Keratinocyte (primary cell): Measurements from ENCODE around the gene CDC42SE2. TPM values are rescaled to one million over a fixed set of nuclear protein-coding genes. Genes with fewer than 3 reads are reported as not detected.

ENCODE experiments used
- DNase-seq: peaks from one replicate; pipeline ENCODE4 v3.0.0-alpha.2; 2011; ENCODE audit warnings: low read depth, missing footprints, low spot score
- FAIRE-seq: peaks from 2 replicates; lab custom pipeline; 2011; peaks lifted over from hg19 to GRCh38; lab: Jason Lieb, UNC
- H2AFZ ChIP-seq: 2 replicates; pipeline ENCODE4 v1.6.0; 2012; ENCODE audit warnings: low read length, control low read depth, inconsistent platforms; ENCODE audit not compliant: control insufficient read depth
- H3K27ac ChIP-seq: 2 replicates; pipeline ENCODE4 v1.5.1; 2011; ENCODE audit warnings: low read length; ENCODE audit not compliant: control insufficient read depth, insufficient read depth
- H3K27me3 ChIP-seq: 3 replicates; pipeline ENCODE4 v1.6.0; 2011; ENCODE audit warnings: low read length; ENCODE audit not compliant: control insufficient read depth, insufficient read depth; ENCODE audit errors: extremely low read depth
- H3K36me3 ChIP-seq, 2 experiments: 2 replicates in 1 of 2; 3 replicates in 1 of 2; pipeline ENCODE4 v1.5.1; 2011; ENCODE audit warnings: low read length in 2 of 2, mild to moderate bottlenecking in 1 of 2; ENCODE audit not compliant: control insufficient read depth in 2 of 2, insufficient read depth in 2 of 2; ENCODE audit errors: extremely low read depth in 1 of 2
- H3K4me1 ChIP-seq: 3 replicates; pipeline ENCODE4 v1.5.1; 2011; ENCODE audit warnings: low read length; ENCODE audit not compliant: control insufficient read depth, insufficient read depth; ENCODE audit errors: extremely low read depth
- H3K4me2 ChIP-seq: 3 replicates; pipeline ENCODE4 v1.6.0; 2011; ENCODE audit warnings: low read depth, low read length; ENCODE audit not compliant: control insufficient read depth, insufficient read depth; ENCODE audit errors: extremely low read depth
- H3K4me3 ChIP-seq, 3 experiments: fragments of 200-600 bp in 1 of 3; sonication (generic) in 1 of 3; 2 replicates in 2 of 3; 3 replicates in 1 of 3; pipeline ENCODE4 v1.5.1; 2011 to 2016; ENCODE audit warnings: low read length in 3 of 3, mild to moderate bottlenecking in 3 of 3, control low read depth in 2 of 3, inconsistent platforms in 1 of 3, low read depth in 1 of 3, mixed read lengths in 1 of 3, mixed run types in 1 of 3, moderate library complexity in 1 of 3; ENCODE audit not compliant: control insufficient read depth in 2 of 3, insufficient read depth in 2 of 3; ENCODE audit errors: extremely low read depth in 1 of 3
- H3K79me2 ChIP-seq: 2 replicates; pipeline ENCODE4 v1.6.0; 2012; ENCODE audit warnings: low read length; ENCODE audit not compliant: control insufficient read depth, insufficient read depth
- H3K9ac ChIP-seq: 3 replicates; pipeline ENCODE4 v1.6.0; 2011; ENCODE audit warnings: low read length; ENCODE audit not compliant: control insufficient read depth, insufficient read depth; ENCODE audit errors: extremely low read depth
- H3K9me1 ChIP-seq: 3 replicates; pipeline ENCODE4 v1.6.0; 2011; ENCODE audit warnings: low read length; ENCODE audit not compliant: control insufficient read depth, insufficient read depth; ENCODE audit errors: extremely low read depth
- H3K9me3 ChIP-seq: 2 replicates; pipeline ENCODE4 v1.5.1; 2012; ENCODE audit warnings: low read depth, low read length; ENCODE audit not compliant: control insufficient read depth
- H4K20me1 ChIP-seq: 3 replicates; pipeline ENCODE4 v1.6.0; 2011; ENCODE audit warnings: low read length; ENCODE audit not compliant: control insufficient read depth, insufficient read depth; ENCODE audit errors: extremely low read depth
- CTCF ChIP-seq, 3 experiments: IDR thresholded peaks in 1 of 3; conservative IDR thresholded peaks in 1 of 3; optimal IDR thresholded peaks in 1 of 3; 2 replicates in 2 of 3; 3 replicates in 1 of 3; pipeline versions ENCODE3 to v1.5.1; 2011; ENCODE audit warnings: low read length in 3 of 3, mild to moderate bottlenecking in 3 of 3, moderate library complexity in 2 of 3, control low read depth in 1 of 3, inconsistent platforms in 1 of 3; ENCODE audit not compliant: insufficient read depth in 2 of 3; ENCODE audit errors: extremely low read depth in 1 of 3
- EZH2 ChIP-seq: IDR thresholded peaks from one replicate; pipeline ENCODE4 v1.6.1; 2012; ENCODE audit warnings: inconsistent platforms, mild to moderate bottlenecking, low read length, moderate library complexity
- dilution Hi-C: fragments of 300-500 bp; cut with MboI; formaldehyde crosslinking; loops from one replicate; pipeline ENCODE4 v1.7.0; 2020; ENCODE audit warnings: low sequenced_read_pairs; ENCODE audit not compliant: extremely low pct_ligation_motif_present
- polyA plus RNA-seq, 5 experiments: library from polyadenylated mRNA; depleted of rRNA in 3 of 5; stranded (reverse) in 3 of 5; stranded (forward) in 1 of 5; unstranded in 1 of 5; fragments of >200 nt; gene quantifications; 1 replicate in 1 of 5; 2 replicates in 3 of 5; 3 replicates in 1 of 5; pipeline versions ENCODE4 v1.2.1 to v1.2.3, GENCODE V29; 2011 to 2012; ENCODE audit warnings: missing spikeins in 2 of 5, low read depth in 1 of 5, low replicate concordance in 1 of 5

Gene CDC42SE2
- polyA plus RNA-seq, 1 donor (not counting 4 experiments of a cell fraction or from before 2014, with no cell fraction given), result 32.5 TPM

GRCh38 chr5:131367219-131367860 is 103.5 kb downstream of the CDC42SE2 start:
- Histone ChIP-seq H2AFZ (no peak overlapping the region), H3K9me3 (no peaks in the 10 kb centered on the region), H3K9me1 (no peaks in the 10 kb centered on the region), H3K9ac (no peak overlapping the region), H3K79me2 (peaks cover 27% of the 10 kb centered on the region), H3K27ac (peak overlapping the region; percentile 22), H3K36me3 (peaks cover 0 to 1% of the 10 kb centered on the region in 2 experiments), H3K4me2 (peak overlapping the region; percentile 59), H3K4me1 (peaks cover 5% of the 10 kb centered on the region), H4K20me1 (no peaks in the 10 kb centered on the region), H3K27me3 (no peaks in the 10 kb centered on the region), H3K4me3 (peak overlapping the region in 2 of 3 experiments; percentile 8 to 13)
- DNase-seq, result no peak
- FAIRE-seq, result peak; percentile 17
- TF ChIP-seq CTCF (optimal IDR thresholded peaks at IDR 0.05 in 1 of 3, IDR thresholded peaks at IDR 0.05 in 1 of 3, conservative IDR thresholded peaks at IDR 0.05 in 1 of 3; ENCODE audit: extremely low read depth in 1 of 3, insufficient read depth in 2 of 3, low read length in 3 of 3) (no peak), EZH2 (no peak)
- dilution Hi-C loops, result no loop called here

DNA sequence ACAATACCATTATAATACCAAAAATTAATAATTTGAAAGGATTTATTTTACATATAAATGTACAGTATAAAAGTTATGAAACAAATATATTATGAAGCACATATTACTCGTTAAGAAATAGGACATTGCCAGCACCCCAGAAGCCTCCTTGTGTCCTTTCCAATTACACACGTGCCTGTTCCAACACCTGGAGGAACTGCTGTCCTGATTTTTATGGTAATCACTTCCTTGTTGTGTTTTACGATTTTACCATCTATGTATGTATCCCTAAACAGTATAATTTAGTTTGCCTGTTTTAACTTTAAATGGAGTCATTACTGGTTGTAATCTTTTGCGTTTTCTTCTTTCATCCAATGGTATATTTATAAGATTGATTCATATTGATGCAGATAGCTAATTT is 105.0 kb downstream of the CDC42SE2 start:
- Histone ChIP-seq H3K9ac (no peak overlapping the region), H3K27ac (no peak overlapping the region), H3K9me3 (no peaks in the 10 kb centered on the region), H3K36me3 (peaks cover 0 to 1% of the 10 kb centered on the region in 2 experiments), H3K4me3 (no peak overlapping the region), H3K27me3 (no peaks in the 10 kb centered on the region), H3K4me2 (no peak overlapping the region), H3K9me1 (no peaks in the 10 kb centered on the region), H3K4me1 (peaks cover 5% of the 10 kb centered on the region), H4K20me1 (no peaks in the 10 kb centered on the region), H3K79me2 (peaks cover 26% of the 10 kb centered on the region), H2AFZ (no peak overlapping the region)
- no peak for FAIRE-seq
- TF ChIP-seq EZH2 (no peak), CTCF (optimal IDR thresholded peaks at IDR 0.05 in 1 of 3, IDR thresholded peaks at IDR 0.05 in 1 of 3, conservative IDR thresholded peaks at IDR 0.05 in 1 of 3; ENCODE audit: extremely low read depth in 1 of 3, insufficient read depth in 2 of 3, low read length in 3 of 3) (no peak)
- DNase-seq, result no peak
- dilution Hi-C loops, result no loop called here
